GM12878 (cell line): ENCODE results near the gene RICTOR. TPM values are rescaled to one million over a fixed set of nuclear protein-coding genes. Genes with fewer than 3 reads are reported as not detected.
A peak's percentile ranks its signal among the peaks of the same experiment; 100 is the strongest.

ENCODE experiments used
- ATAC-seq: fragments of 200-7000 bp; cut with Tn5 transposase; 3 replicates; pipeline ENCODE4 v1.9.1; 2020; ENCODE audit warnings: mild to moderate bottlenecking, moderate library complexity
- BruUV-seq: library from RNA; stranded (reverse); fragments of 400-500 nt; replicated peaks from 2 replicates; lab custom pipeline; 2021; lab: Mats Ljungman, UMichigan
- CTCF ChIA-PET: fragments of 300-600 bp; sonication (Branson Sonifier 250); formaldehyde crosslinking; extraction: SDS; loops from one replicate; lab custom pipeline; 2021; ENCODE audit warnings: inconsistent platforms; lab: Yijun Ruan, JAX
- POLR2A ChIA-PET: fragments of 350-600 bp; formaldehyde crosslinking; extraction: SDS; loops from one replicate; lab custom pipeline; 2021; ENCODE audit warnings: inconsistent platforms; lab: Charles Lee
- RAD21 ChIA-PET: fragments of 300-600 bp; sonication (Branson Sonifier 250); formaldehyde crosslinking; loops from one replicate; lab custom pipeline; 2023; ENCODE audit warnings: antibody characterized with exemption; ENCODE audit not compliant: unreplicated experiment; lab: Charles Lee
- SMC1A ChIA-PET: fragments of 300-600 bp; sonication (Branson Sonifier 250); formaldehyde crosslinking; loops from one replicate; lab custom pipeline; 2023; ENCODE audit not compliant: unreplicated experiment, uncharacterized antibody; lab: Charles Lee
- DNase-seq: peaks from one replicate; pipeline ENCODE4 v3.0.0-alpha.2; 2011; ENCODE audit warnings: low read depth, low spot score
- FAIRE-seq: peaks from 3 replicates; lab custom pipeline; 2011; peaks lifted over from hg19 to GRCh38; lab: Jason Lieb, UNC
- H2AFZ ChIP-seq: 2 replicates; pipeline ENCODE4 v1.6.0; 2011; ENCODE audit warnings: low read depth, low read length, control low read depth; ENCODE audit not compliant: control insufficient read depth
- H3K27ac ChIP-seq: 2 replicates; pipeline ENCODE4 v1.5.1; 2011; ENCODE audit warnings: control low read depth; ENCODE audit not compliant: control insufficient read depth, insufficient read depth
- H3K27me3 ChIP-seq, 2 experiments: replicated peaks in 1 of 2; 2 replicates each; pipeline versions ENCODE4 v1.6.0 to v1.6.1; 2011; ENCODE audit warnings: low read length in 1 of 2; ENCODE audit not compliant: control insufficient read depth in 2 of 2, insufficient read depth in 2 of 2
- H3K36me3 ChIP-seq, 2 experiments: 2 replicates each; pipeline ENCODE4 v1.5.1; 2011; ENCODE audit warnings: low read length in 1 of 2; ENCODE audit not compliant: control insufficient read depth in 2 of 2, insufficient read depth in 2 of 2
- H3K4me1 ChIP-seq: 2 replicates; pipeline ENCODE4 v1.6.1; 2011; ENCODE audit warnings: mild to moderate bottlenecking, low read length, moderate library complexity, mixed read lengths; ENCODE audit not compliant: control insufficient read depth, insufficient read depth
- H3K4me2 ChIP-seq: 2 replicates; pipeline ENCODE4 v1.6.0; 2011; ENCODE audit warnings: control low read depth; ENCODE audit not compliant: control insufficient read depth, insufficient read depth
- H3K4me3 ChIP-seq: fragments of 200-600 bp; sonication (generic); 2 replicates; pipeline ENCODE4 v1.5.1; 2016
- H3K79me2 ChIP-seq: 2 replicates; pipeline ENCODE4 v1.6.0; 2011; ENCODE audit warnings: low read length; ENCODE audit not compliant: control insufficient read depth, insufficient read depth
- H3K9ac ChIP-seq: 2 replicates; pipeline ENCODE4 v1.8.0; 2011; ENCODE audit warnings: low read length, control low read depth, mixed read lengths; ENCODE audit not compliant: control insufficient read depth, insufficient read depth
- H3K9me3 ChIP-seq: replicated peaks from 3 replicates; pipeline ENCODE4 v1.5.1; 2011; ENCODE audit warnings: mild to moderate bottlenecking, low read length; ENCODE audit not compliant: control insufficient read depth, insufficient read depth
- H4K20me1 ChIP-seq: 2 replicates; pipeline ENCODE4 v1.6.0; 2011; ENCODE audit not compliant: control insufficient read depth, insufficient read depth
- CREB1 ChIP-seq: IDR thresholded peaks from 2 replicates; pipeline ENCODE4 v1.6.1; 2012; ENCODE audit warnings: low read depth, mild to moderate bottlenecking, inconsistent platforms
- ELK1 ChIP-seq: IDR thresholded peaks from 2 replicates; pipeline ENCODE4 v1.6.1; 2012; ENCODE audit warnings: low read depth, low read length, improper control_type of control experiment
- ETV6 ChIP-seq, 2 experiments: fragments of 450-650 bp in 1 of 2; IDR thresholded peaks in 1 of 2; conservative IDR thresholded peaks in 1 of 2; 2 replicates each; pipeline ENCODE4 v1.6.1; 2014; ENCODE audit warnings: antibody characterized with exemption in 1 of 2, borderline replicate concordance in 1 of 2, low read depth in 1 of 2, mild to moderate bottlenecking in 1 of 2, moderate library complexity in 1 of 2
- LARP7 ChIP-seq: fragments of 450-650 bp; IDR thresholded peaks from 2 replicates; pipeline ENCODE4 v1.6.1; 2017; ENCODE audit warnings: mild to moderate bottlenecking
- MEF2A ChIP-seq: IDR thresholded peaks from 2 replicates; pipeline ENCODE4 v1.6.1; 2011; ENCODE audit warnings: low read depth, mild to moderate bottlenecking, low read length, moderate library complexity; ENCODE audit not compliant: insufficient read depth
- MEF2B ChIP-seq: fragments of 450-650 bp; IDR thresholded peaks from 2 replicates; pipeline ENCODE4 v1.6.1; 2018; ENCODE audit warnings: mild to moderate bottlenecking, moderate library complexity; ENCODE audit not compliant: partially characterized antibody, poor library complexity, severe bottlenecking
- MLLT1 ChIP-seq: fragments of 450-650 bp; IDR thresholded peaks from 2 replicates; pipeline ENCODE4 v1.6.1; 2016; ENCODE audit warnings: mild to moderate bottlenecking
- PKNOX1 ChIP-seq: fragments of 450-650 bp; IDR thresholded peaks from 2 replicates; pipeline ENCODE4 v1.6.1; 2016; ENCODE audit warnings: mild to moderate bottlenecking
- POLR2A ChIP-seq: IDR thresholded peaks from 2 replicates; pipeline ENCODE4 v1.6.1; 2011; ENCODE audit warnings: low read depth, mild to moderate bottlenecking, low read length
- POLR2AphosphoS2 ChIP-seq: IDR thresholded peaks from 2 replicates; pipeline ENCODE4 v1.6.1; 2011; ENCODE audit warnings: low read depth, mild to moderate bottlenecking, low read length, improper control_type of control experiment, moderate library complexity
- POU2F2 ChIP-seq: IDR thresholded peaks from 3 replicates; pipeline ENCODE4 v1.6.1; 2011; ENCODE audit warnings: low read depth, mild to moderate bottlenecking, low read length, borderline replicate concordance
- RFX5 ChIP-seq: IDR thresholded peaks from 2 replicates; pipeline ENCODE4 v1.6.1; 2011; ENCODE audit warnings: low read depth, low read length, improper control_type of control experiment
- TCF3 ChIP-seq: IDR thresholded peaks from 2 replicates; pipeline ENCODE4 v1.6.1; 2012; ENCODE audit warnings: low read depth, mild to moderate bottlenecking, low read length, borderline replicate concordance; ENCODE audit not compliant: insufficient read depth
- TCF7 ChIP-seq: IDR thresholded peaks from 2 replicates; pipeline ENCODE4 v1.6.1; 2014; ENCODE audit warnings: antibody characterized with exemption, borderline replicate concordance
- ZBTB40 ChIP-seq: fragments of 450-650 bp; IDR thresholded peaks from 2 replicates; pipeline ENCODE4 v1.6.1; 2016; ENCODE audit warnings: mild to moderate bottlenecking, moderate library complexity, borderline replicate concordance
- WGBS: methylation state at CpG from one replicate; pipeline ENCODE4 v1.1.6; 2016; ENCODE audit warnings: low lambda C conversion rate; ENCODE audit not compliant: insufficient replicate concordance, insufficient coverage; ENCODE audit errors: missing lambda C conversion rate; 5-methylcytosine and 5-hydroxymethylcytosine counted together
- in situ Hi-C: fragments of 300-500 bp; cut with MboI; formaldehyde crosslinking; loops from 9 replicates; pipeline ENCODE4 v1.14.3; 2018; ENCODE audit warnings: mixed read lengths
- intact Hi-C: fragments of 100-400 bp; cut with micrococcal nuclease; formaldehyde crosslinking; loops from one replicate; pipeline ENCODE4 v1.14.2; 2022; ENCODE audit not compliant: unreplicated experiment
- polyA plus RNA-seq, 11 experiments: library from polyadenylated mRNA; depleted of rRNA in 4 of 11; unstranded in 6 of 11; stranded (reverse) in 5 of 11; fragments of >200 nt; fragmentation: Nextera tagmentation in 4 of 11; fragmentation: Illumina TruSeq in 1 of 11; extraction: Ambion mirVana in 4 of 11; extraction: Trizol in 1 of 11; gene quantifications; 1 replicate in 1 of 11; 2 replicates in 10 of 11; pipeline versions ENCODE4 v1.2.1 to v1.2.3, GENCODE V29; 2011 to 2016; ENCODE audit warnings: inconsistent platforms in 2 of 11, missing spikeins in 2 of 11, low read depth in 1 of 11
- total RNA-seq, 4 experiments: library from RNA; depleted of rRNA in 3 of 4; stranded (reverse); fragments of >200 nt in 3 of 4; fragmentation: Illumina TruSeq in 1 of 4; extraction: Trizol in 1 of 4; gene quantifications; 2 replicates each; pipeline versions ENCODE4 v1.2.1 to v1.2.3, GENCODE V29; 2013 to 2021

Gene RICTOR
- total and polyA plus RNA-seq, 10 of the 15 experiments (the other 5 are each of a cell fraction or from before 2014, with no cell fraction given) = 2.7 to 23.0 (median 6.9) TPM

- ChIA-PET RAD21 (no interaction called here), POLR2A (interaction anchor here (0.6 to 0.7 kb wide), 2 partner anchors 99 to 267 kb away, joined by 3 read pairs; no protein-coding TSS in a partner anchor), CTCF (interaction anchor here (0.6 to 1.5 kb wide), 4 partner anchors 187 to 327 kb away, joined by 3 read pairs; no protein-coding TSS in a partner anchor), SMC1A (interaction anchor here (1.0 to 1.5 kb wide), 2 partner anchors 83 to 188 kb away, joined by 3 to 4 read pairs; no protein-coding TSS in a partner anchor)
- peaks cover 4% of the 10 kb centered on the region; the same call in 1 of the 2 replicates for H3K4me1 ChIP-seq
- peak overlapping the region; percentile 0; the same call in 1 of the 2 replicates for H3K9ac ChIP-seq
- no peaks in the 10 kb centered on the region for H3K36me3 ChIP-seq
- H3K79me2 ChIP-seq = peaks cover 34% of the 10 kb centered on the region
- DNase-seq (no peak), ATAC-seq (no peak), FAIRE-seq (no peak)
- peak overlapping the region; percentile 27 for H3K4me3 ChIP-seq
- intact Hi-C loops = loop anchor here (10.0 kb wide), 1 partner anchor 621 kb away; no protein-coding TSS in a partner anchor
- peak overlapping the region; percentile 97 for H3K27ac ChIP-seq
- no peak for TF ChIP-seq LARP7
- TF ChIP-seq PKNOX1 = no peak
- TF ChIP-seq TCF7 = no peak
- no peak for TF ChIP-seq POU2F2
- peak; percentile 43 for TF ChIP-seq MLLT1
- TF ChIP-seq ELK1 = no peak
- no peak for TF ChIP-seq CREB1
- no peak for TF ChIP-seq POLR2A
- no peak for TF ChIP-seq RFX5
- TF ChIP-seq TCF3 = no peak
- no peak for TF ChIP-seq ZBTB40
- no peak for TF ChIP-seq POLR2AphosphoS2
- no peak for TF ChIP-seq MEF2B
- TF ChIP-seq ETV6 (conservative IDR thresholded peaks at IDR 0.05 in 1 of 2, IDR thresholded peaks at IDR 0.05 in 1 of 2; ENCODE audit: borderline replicate concordance in 1 of 2, low read depth in 1 of 2) = no peak
- TF ChIP-seq MEF2A = peak; percentile 65; the same call in 1 of the 2 replicates
- peak overlapping the region; percentile 69 for H3K4me2 ChIP-seq
- no peaks in the 10 kb centered on the region for H3K27me3 ChIP-seq
- in situ Hi-C loops = loop anchor here (10.0 to 25.0 kb wide), 2 partner anchors 639 to 1759 kb away; partner anchors contain the start of gene RPL37
- H4K20me1 ChIP-seq = no peaks in the 10 kb centered on the region
- 41% methylated on average over 6 of the region's 6 CpGs for WGBS
- H3K9me3 ChIP-seq = no peaks in the 10 kb centered on the region
- H2AFZ ChIP-seq = no peak overlapping the region; the same call in 1 of the 2 replicates
- no TSS peak for BruUV-seq
Measured at GRCh38 chr5:39076101-39076756, 2.0 kb upstream of the RICTOR start.
